MG63 (cell line): ENCODE measurements around the gene NOP9. TPM values are rescaled to one million over a fixed set of nuclear protein-coding genes. Genes with fewer than 3 reads are reported as not detected.
"Not testable (repeated sequence)": the region's sequence is repeated elsewhere in the genome, so short reads cannot be mapped to it uniquely, and the experiment has no call there.

Source experiments
- DNase-seq: peaks from one replicate; pipeline ENCODE4 v3.0.0-alpha.2; 2020
- H3K27me3 ChIP-seq: fragments of 250-450 bp; sonication (Bioruptor Pico); 2 replicates; pipeline ENCODE4 v1.5.1; 2020; ENCODE audit warnings: mild to moderate bottlenecking, moderate library complexity
- H3K36me3 ChIP-seq: fragments of 250-450 bp; sonication (Bioruptor Pico); 2 replicates; pipeline ENCODE4 v1.5.1; 2020; ENCODE audit warnings: mild to moderate bottlenecking, moderate library complexity
- H3K4me3 ChIP-seq: fragments of 250-450 bp; sonication (Bioruptor Pico); 2 replicates; pipeline ENCODE4 v1.5.1; 2020; ENCODE audit warnings: mild to moderate bottlenecking, moderate library complexity
- H3K9me3 ChIP-seq: fragments of 250-450 bp; sonication (Bioruptor Pico); 2 replicates; pipeline ENCODE4 v1.5.1; 2020; ENCODE audit warnings: mild to moderate bottlenecking, moderate library complexity
- total RNA-seq: library from RNA; depleted of rRNA; stranded (reverse); fragments of >200 nt; shearing (Covaris generic); gene quantifications from 2 replicates; pipeline ENCODE4 v1.2.3, GENCODE V29; 2014; ENCODE audit warnings: low replicate concordance; rRNA removed

The NOP9 gene
- total RNA-seq, 1 experiment from 2014 or later, result 10.6 TPM

DNA sequence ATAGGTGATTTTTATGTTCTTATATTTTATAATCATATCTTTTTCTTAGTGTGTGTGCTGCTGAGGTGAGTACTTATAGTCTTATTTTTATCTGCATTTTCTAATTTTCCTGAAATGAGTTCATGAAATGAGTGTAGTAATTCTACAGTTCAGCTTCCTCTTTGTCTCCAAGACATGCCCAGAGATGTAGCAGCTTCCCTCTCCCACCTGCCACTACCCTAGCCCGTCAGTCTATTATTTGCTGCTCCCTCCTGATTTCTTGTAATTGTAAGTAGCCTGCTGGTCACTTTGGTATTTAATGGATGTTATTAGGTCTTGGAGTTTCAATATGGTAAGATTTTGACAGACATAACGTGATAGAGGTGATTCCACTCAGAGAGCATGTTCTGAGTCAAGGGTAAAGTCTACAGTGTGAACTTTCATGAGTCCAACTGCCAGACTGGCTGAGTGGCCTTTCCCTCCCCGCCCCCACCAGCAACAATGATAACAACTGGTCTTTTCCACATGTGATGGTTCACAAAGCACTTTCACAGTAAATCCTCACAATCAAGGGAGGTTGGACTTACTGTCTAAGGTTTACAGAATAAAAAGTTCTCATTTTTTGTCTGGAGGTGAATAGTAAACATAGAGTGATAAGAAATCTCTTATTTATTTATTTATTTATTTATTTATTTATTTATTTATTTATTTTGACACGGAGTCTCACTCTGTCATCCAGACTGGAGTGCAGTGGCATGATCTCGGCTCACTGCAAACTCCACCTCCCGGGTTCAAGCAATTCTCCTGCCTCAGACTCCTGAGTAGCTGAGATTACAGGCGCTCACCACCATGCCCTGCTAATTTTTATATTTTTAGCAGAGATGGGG, 44.4 kb downstream of the NOP9 start:
- no peak overlapping the region for H3K4me3 ChIP-seq
- H3K27me3 ChIP-seq, result no peaks in the 10 kb centered on the region
- DNase-seq, result no peak
- no peaks in the 10 kb centered on the region for H3K36me3 ChIP-seq
- no peaks in the 10 kb centered on the region for H3K9me3 ChIP-seq

DNA sequence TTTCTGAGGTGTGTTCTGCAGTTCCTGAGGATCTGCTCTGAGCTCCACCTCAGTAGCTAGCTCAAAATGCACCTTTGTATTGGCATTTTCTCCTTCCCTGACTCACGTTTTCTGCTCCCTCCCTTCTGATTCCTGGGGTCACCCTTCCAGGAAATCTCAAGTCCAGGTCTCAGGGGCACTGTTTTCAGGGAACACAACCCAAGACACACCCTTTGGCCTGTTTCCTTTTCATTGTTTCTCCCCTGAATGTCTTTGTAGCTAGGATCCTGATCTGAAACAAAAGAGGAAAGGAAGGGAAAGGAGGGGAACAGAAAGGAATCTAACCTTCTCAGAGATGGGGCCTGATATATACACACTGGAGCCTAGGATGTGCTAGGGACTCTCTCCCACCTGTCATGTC, 47.5 kb downstream of the NOP9 start:
- Histone ChIP-seq H3K36me3 (no peaks in the 10 kb centered on the region), H3K9me3 (no peaks in the 10 kb centered on the region), H3K27me3 (no peaks in the 10 kb centered on the region), H3K4me3 (no peak overlapping the region)
- no peak for DNase-seq

GRCh38 chr14:24348186-24348585, 48.5 kb downstream of the NOP9 start:
- DNase-seq, result no peak
- no peaks in the 10 kb centered on the region for H3K27me3 ChIP-seq
- H3K36me3 ChIP-seq, result no peaks in the 10 kb centered on the region
- H3K9me3 ChIP-seq, result no peaks in the 10 kb centered on the region
- no peak overlapping the region for H3K4me3 ChIP-seq

GRCh38 chr14:24349742-24350141, 50.1 kb downstream of the NOP9 start:
- Histone ChIP-seq H3K27me3 (no peaks in the 10 kb centered on the region), H3K36me3 (no peaks in the 10 kb centered on the region), H3K4me3 (no peak overlapping the region), H3K9me3 (no peaks in the 10 kb centered on the region)
- DNase-seq, result no peak

- Histone ChIP-seq H3K9me3 (no peaks in the 10 kb centered on the region), H3K36me3 (no peaks in the 10 kb centered on the region), H3K4me3 (no peak overlapping the region), H3K27me3 (no peaks in the 10 kb centered on the region)
- DNase-seq, result peak; percentile 73
Measured at GRCh38 chr14:24351517-24351916, 51.9 kb downstream of the NOP9 start.

DNA sequence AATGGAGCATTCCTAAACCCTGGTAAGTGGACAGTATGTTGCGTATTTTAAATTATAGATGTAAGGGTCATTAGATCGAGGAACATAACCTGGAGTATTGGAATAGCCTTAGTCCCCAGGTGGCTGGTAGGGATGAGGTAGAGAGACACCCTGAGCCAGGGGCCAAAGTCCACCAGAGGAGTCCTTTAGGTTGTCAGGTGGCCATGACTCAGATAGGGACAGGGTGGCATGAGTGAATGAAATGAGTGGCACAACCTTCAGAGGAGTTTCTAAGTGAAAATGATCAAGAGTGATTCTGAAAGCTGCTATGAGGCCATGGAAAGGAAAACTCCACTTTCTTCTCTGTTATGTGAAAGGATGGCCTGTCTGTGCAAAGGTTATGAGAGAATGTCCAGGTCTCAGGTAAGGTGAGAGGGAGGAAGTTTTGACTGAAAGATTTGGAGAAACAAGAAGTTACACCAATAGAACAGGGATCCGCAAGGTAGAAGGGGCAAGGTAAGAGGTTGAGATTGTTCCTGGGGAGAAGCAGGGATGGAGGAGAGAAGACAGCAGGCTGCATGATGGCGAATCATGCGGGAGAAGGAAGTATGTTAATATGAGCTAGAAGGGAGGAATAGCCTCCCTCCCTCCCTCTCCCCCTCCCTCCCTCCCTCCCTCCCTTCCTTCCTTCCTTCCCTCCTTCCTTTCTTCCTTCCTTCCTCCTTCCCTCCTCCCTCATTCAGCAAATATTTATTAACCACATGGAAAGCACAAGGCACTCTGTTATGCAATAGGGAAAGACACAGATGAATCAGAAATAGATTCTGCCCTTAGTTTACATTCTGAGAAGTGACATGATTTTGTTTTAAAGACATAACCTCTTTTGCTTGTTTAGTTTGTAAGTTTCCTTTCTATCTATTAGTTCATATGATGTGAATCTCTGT, 54.2 kb downstream of the NOP9 start:
- Histone ChIP-seq H3K9me3 (no peaks in the 10 kb centered on the region), H3K4me3 (no peak overlapping the region), H3K27me3 (no peaks in the 10 kb centered on the region), H3K36me3 (no peaks in the 10 kb centered on the region)
- no peak for DNase-seq

DNA sequence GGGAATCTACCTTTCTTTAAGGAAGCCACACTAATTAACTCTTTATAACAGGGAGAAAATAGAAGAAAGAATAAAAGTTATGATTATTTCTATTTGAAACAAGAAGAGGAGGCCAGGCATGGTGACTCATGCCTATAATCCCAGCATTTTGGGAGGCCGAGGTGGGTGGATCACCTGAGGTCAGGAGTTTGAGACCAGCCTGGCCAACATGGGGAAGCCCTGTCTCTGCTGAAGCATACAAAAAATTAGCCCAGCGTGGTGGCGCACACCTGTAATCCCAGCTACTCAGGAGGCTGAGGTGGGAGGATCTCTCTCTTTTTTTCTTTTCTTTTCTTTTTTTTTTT, 54.8 kb downstream of the NOP9 start:
- H3K4me3 ChIP-seq, H3K9me3 ChIP-seq, H3K36me3 ChIP-seq, H3K27me3 ChIP-seq: not testable (repeated sequence)
- DNase-seq, result peak; percentile 6

- Histone ChIP-seq H3K36me3 (no peaks in the 10 kb centered on the region), H3K27me3 (no peaks in the 10 kb centered on the region), H3K9me3 (no peaks in the 10 kb centered on the region), H3K4me3 (no peak overlapping the region)
- DNase-seq, result no peak
Measured at GRCh38 chr14:24355009-24355408, 55.4 kb downstream of the NOP9 start.

- no peaks in the 10 kb centered on the region for H3K36me3 ChIP-seq
- DNase-seq, result no peak
- no peak overlapping the region for H3K4me3 ChIP-seq
- no peaks in the 10 kb centered on the region for H3K9me3 ChIP-seq
- no peaks in the 10 kb centered on the region for H3K27me3 ChIP-seq
Measured at GRCh38 chr14:24356208-24356607, 56.6 kb downstream of the NOP9 start.

Other genes with a start within 250 kb of the NOP9 start
- not detected in 2 replicates for gene CARMIL3, start 247.8 kb upstream of the NOP9 start, total RNA-seq
- gene CPNE6, start 228.3 kb upstream of the NOP9 start, total RNA-seq, result not detected in 2 replicates
- gene PCK2, start 205.5 kb upstream of the NOP9 start, total RNA-seq, result 6.7 and 27.5 TPM in 2 replicates
- 22.7 and 64.7 TPM in 2 replicates for gene DCAF11, start 185.1 kb upstream of the NOP9 start, total RNA-seq
- gene NRL, start 184.9 kb upstream of the NOP9 start, total RNA-seq, result 1.9 and 4.9 TPM in 2 replicates
- gene FITM1, start 169.2 kb upstream of the NOP9 start, total RNA-seq, result 0.79 TPM in 1 of 2 replicates, not detected in the other
- 37.5 and 39.3 TPM in 2 replicates for gene PSME1, start 163.7 kb upstream of the NOP9 start, total RNA-seq
- 7.2 and 15.7 TPM in 2 replicates for gene EMC9, start 158.3 kb upstream of the NOP9 start, total RNA-seq
- 84.9 and 111 TPM in 2 replicates for gene PSME2, start 153.2 kb upstream of the NOP9 start, total RNA-seq
- gene RNF31, start 152.4 kb upstream of the NOP9 start, total RNA-seq, result 39.6 and 52.1 TPM in 2 replicates
- 15.8 and 26.4 TPM in 2 replicates for gene IRF9, start 138.6 kb upstream of the NOP9 start, total RNA-seq
- gene REC8, start 127.8 kb upstream of the NOP9 start, total RNA-seq, result 0.66 and 2.1 TPM in 2 replicates
- gene IPO4, start 111.0 kb upstream of the NOP9 start, total RNA-seq, result 41.0 and 60.5 TPM in 2 replicates
- 25.2 and 39.3 TPM in 2 replicates for gene TM9SF1, start 104.4 kb upstream of the NOP9 start, total RNA-seq
- not detected in 2 replicates for gene TSSK4, start 94.2 kb upstream of the NOP9 start, total RNA-seq
- gene CHMP4A, start 86.4 kb upstream of the NOP9 start, total RNA-seq, result 20.0 and 75.5 TPM in 2 replicates
- 2.5 and 4.5 TPM in 2 replicates for gene MDP1, start 83.8 kb upstream of the NOP9 start, total RNA-seq
- gene NEDD8, start 67.5 kb upstream of the NOP9 start, total RNA-seq, result 138 and 173 TPM in 2 replicates
- 54.0 and 60.9 TPM in 2 replicates for gene GMPR2, start 66.9 kb upstream of the NOP9 start, total RNA-seq
- 23.6 and 36.7 TPM in 2 replicates for gene TINF2, start 57.2 kb upstream of the NOP9 start, total RNA-seq
- gene TGM1, start 36.7 kb upstream of the NOP9 start, total RNA-seq, result 0.86 and 2.0 TPM in 2 replicates
- 1.7 and 2.6 TPM in 2 replicates for gene RABGGTA, start 28.3 kb upstream of the NOP9 start, total RNA-seq
- 1.5 and 2.5 TPM in 2 replicates for gene DHRS1, start 70 bp upstream of the NOP9 start, total RNA-seq
- not detected in 2 replicates for gene CIDEB, start 8.1 kb downstream of the NOP9 start, total RNA-seq
- gene LTB4R2, start 10.3 kb downstream of the NOP9 start, total RNA-seq, result 0.59 and 0.82 TPM in 2 replicates
- 1.4 and 1.5 TPM in 2 replicates for gene LTB4R, start 11.7 kb downstream of the NOP9 start, total RNA-seq
- gene ADCY4, start 35.2 kb downstream of the NOP9 start, total RNA-seq, result not detected in 2 replicates
- gene RIPK3, start 40.1 kb downstream of the NOP9 start, total RNA-seq, result not detected in 2 replicates
- gene NFATC4, start 68.3 kb downstream of the NOP9 start, total RNA-seq, result 4.9 and 14.5 TPM in 2 replicates
- 0.30 TPM in 1 of 2 replicates, not detected in the other for gene NYNRIN, start 99.2 kb downstream of the NOP9 start, total RNA-seq
- 2.0 TPM in 1 of 2 replicates, not detected in the other for gene CBLN3, start 129.8 kb downstream of the NOP9 start, total RNA-seq
- gene KHNYN, start 130.1 kb downstream of the NOP9 start, total RNA-seq, result 19.1 and 30.7 TPM in 2 replicates
- 16.8 and 32.0 TPM in 2 replicates for gene SDR39U1, start 142.9 kb downstream of the NOP9 start, total RNA-seq
- gene CMA1, start 208.4 kb downstream of the NOP9 start, total RNA-seq, result not detected in 2 replicates